Right kidney (tissue), 1 donor: ENCODE results near the gene SLC38A4.

ENCODE experiments used
- DNase-seq: peaks from one replicate; pipeline ENCODE4 v3.0.0-alpha.2; 2016

Gene SLC38A4

DNA sequence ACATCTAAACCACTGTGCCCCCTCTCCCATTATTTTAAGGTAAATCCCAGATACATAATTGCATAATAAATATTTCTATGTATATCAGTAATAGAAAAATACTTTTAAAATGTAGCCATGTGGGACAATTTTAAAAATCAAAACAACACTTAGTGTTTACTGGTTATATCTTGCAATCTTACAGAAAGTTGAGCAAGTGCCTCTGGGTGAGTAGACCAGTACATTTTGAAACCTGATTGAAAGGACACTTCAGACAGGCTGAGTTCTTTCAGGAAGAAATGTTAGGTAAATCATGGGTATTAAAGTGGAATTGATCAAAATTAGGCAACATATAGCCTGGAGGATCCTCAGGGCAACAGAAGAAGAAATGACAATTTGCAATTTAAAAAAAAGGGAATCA lies 7.2 kb downstream of the SLC38A4 start:
- DNase-seq: no peak

DNA sequence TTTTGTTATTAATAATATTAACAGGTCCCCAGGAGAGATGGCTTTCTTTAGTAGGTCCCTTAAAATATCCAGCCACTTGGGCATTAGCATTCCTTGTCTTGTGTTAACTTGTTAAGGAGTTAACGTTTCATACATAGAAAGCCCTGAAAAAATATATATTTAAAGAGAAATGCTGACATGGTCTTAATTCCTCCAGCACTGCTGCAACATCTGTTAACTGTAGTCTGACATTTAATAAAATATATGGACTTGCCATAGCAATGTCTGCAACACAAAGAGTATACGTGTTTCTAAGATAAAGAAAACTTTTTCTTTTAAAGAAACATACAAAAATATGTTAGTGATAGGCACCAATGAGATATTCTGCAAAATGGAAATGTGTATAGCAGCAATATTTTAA lies 10.0 kb downstream of the SLC38A4 start:
- DNase-seq: no peak

DNA sequence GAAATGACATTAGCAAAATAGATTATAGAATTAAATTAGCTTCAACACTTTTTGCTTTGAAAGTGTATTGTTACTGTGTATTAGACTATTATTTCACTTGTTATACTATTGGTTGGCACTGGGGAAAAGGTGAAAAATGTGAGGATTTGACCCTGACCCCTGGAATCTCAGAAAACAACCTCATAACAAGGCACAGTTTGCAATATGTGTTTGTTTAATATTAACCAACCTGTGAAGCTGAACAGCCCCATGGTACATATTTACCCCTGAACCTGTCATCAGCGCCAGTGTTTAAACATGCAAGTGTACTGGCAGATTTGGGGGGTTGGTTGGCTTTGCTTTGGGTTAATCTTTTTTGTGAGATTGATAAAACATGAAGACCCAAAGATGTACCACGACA lies 11.7 kb downstream of the SLC38A4 start:
- no peak for DNase-seq

DNA sequence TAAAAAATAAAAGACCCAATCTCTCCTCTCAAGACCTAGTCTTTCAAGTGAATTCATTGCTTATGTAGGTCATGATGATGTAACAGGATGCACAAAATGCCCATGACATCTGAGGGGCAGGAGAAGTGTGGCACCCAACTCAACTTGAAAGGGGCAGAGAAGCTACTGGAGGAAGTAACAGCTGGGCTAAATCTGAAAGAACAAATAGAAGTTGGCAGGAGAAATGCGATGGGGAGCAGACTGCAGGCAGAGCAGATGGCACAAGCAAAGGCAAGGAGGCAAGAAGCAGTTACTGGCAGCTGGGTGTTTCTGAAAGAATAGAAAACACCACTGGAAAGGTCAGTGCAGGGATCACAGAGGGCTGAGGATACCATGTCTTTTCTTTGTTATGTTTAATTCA lies 14.6 kb downstream of the SLC38A4 start:
- DNase-seq: no peak

DNA sequence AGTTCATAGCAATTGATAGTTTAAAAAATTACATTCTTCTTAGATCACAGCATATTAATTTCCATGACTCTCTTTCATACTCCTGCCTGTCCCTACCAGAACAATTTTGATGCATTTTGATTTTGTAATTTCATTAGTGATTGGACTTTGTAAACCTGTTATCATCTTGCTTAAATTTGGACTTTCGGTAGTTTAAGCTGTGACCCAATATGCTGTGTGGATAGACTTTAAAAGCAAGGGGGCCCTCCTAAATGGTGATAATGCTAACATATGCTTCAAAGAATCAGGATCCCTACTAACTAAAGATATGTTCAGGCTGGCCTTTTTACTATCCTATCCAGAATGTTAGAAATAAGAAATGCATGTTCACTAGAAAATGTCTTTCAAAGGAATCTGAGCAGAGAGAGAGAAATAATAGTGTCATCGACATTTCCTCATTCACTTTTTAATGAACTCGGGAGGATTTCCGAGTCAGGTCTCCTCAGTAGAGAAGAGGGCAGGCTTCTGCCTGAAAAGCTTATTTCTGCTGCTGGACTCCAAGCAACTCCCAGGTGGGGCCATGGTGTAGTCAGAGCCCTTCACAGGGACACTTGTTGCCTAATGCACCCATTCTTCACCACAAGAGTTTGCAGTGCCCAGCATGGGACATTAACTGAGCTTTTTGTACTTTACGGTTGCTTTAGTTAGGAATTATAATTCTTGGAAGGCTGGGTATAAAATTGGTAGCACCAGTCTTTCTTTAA lies 16.7 kb downstream of the SLC38A4 start:
- no peak for DNase-seq

DNA sequence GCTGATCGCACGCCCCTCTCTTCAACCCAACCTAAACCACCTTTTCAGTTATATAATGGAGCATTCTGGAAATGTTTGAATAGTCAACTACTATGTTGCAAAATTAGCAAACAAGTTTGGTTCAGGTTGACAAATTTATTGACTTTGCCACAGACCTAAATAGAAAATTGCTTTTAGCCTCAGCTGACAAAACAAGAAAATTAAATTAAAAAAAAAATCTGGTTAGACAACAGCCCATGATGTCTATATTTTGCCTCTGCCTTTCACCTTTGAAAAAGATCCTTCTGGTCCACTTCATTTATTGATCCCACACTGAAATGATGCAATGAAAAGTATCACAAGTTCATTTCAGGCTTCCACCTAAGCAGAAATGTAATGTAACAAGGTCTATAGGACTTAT lies 17.5 kb downstream of the SLC38A4 start:
- no peak for DNase-seq

DNA sequence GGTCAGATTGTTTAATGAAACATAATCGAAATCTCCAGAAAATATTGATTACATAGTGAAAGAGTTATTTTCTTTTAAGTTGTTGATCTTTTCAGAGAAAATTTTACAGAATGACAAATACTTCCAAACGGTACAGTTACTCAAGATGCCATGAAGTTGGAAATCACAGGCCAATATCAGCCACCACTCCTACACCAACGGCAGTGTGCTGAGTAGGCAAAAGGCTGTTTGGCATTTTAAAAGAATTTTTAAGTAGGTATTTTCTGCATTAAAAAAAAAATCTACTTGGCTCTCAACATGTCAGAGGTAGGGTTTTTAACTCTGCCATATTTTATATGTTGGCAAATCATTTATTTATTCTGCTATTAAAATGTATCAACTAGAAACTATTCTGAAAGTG lies 21.7 kb downstream of the SLC38A4 start:
- DNase-seq: no peak

DNA sequence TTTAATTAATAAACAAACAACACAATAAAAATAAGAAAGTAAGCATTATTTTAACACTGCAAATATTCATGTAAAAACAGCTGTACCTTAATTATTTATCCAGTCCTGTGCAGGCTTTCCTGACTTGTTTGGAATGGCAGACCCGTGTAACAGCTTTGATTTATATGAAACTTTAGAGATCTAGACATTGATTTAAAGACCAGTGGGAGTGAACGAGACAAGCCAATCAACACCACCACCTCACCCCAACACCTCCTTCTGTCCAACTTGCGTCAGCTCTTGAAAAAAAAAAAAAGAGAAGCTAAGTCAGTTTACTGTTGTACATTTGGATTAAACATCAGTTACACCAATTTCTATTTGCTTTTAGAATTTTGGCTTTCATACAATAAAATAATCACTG lies 22.3 kb downstream of the SLC38A4 start:
- DNase-seq: no peak

DNA sequence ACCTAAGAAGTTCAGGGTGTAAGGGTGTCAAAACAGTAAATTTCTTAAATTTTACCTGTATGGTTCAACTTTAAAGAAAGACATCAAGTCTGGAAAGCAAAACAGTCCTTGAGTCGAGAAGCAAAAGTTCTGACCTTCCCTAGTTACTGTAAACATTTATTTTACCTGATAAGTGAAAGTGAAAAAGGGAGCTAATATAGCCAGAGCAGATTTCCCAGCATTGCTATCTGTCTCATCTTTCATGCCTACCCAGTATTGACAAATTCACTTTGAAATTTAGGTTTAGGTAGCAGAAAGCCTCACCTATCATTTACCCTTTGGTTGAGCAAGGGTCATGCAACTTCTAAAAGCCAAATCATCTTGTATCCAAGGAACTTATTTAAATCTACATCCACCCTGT lies 24.5 kb downstream of the SLC38A4 start:
- DNase-seq: no peak

DNA sequence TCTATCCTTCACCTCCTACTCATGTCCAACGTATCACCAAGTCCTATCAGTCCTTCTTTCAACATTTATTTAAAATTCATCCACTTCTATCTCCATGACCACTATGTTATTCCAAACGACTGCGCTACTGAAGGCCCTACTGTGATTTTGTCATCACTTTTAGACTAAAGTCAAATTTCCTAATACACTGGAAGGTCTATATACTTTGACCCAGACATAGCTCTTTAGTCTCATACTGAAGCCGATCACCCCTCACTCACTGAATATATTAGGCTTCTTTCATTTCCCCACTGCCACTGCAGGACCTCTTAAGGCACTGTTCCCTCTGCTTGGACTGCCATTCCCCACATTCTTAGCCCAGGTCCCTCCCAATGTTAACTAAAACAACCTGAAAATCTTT lies 25.6 kb downstream of the SLC38A4 start:
- DNase-seq: no peak

DNA sequence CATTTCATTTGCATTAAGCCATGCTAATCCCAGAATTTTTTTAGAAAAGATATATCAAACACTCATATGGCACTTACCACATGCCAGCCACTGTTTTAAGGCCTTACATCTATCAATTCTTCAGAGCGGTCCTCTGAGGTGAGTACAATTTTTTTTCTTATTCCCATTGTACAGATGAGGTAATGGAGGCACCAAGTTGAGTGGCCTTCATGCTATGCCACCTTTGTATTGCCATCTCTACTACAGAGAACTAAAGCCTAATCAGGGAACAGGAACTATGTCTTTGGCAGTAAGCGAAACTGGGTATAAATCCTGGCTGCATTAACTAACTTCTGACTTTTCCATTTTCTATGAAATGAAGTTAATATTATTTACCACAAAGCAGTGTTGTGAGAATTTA lies 27.1 kb downstream of the SLC38A4 start:
- DNase-seq: no peak

DNA sequence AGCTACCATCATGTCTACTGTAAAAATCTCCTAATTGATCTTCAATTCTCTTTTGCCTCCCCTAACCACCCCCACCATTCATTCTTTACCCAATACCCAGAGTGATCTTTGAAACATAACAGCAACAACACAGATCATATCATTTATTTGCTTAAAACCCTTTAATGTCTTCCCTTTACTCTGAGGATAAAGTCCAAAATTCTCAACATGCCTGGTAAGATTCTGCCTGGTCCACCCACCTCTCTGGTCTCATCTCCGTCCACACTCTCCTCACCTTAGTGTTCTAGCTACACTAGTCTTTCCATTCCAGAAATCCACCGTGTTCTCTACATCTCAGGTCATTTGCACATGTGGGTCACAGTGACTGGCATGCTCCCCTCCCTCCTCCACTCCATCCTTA lies 27.7 kb downstream of the SLC38A4 start:
- no peak for DNase-seq

DNA sequence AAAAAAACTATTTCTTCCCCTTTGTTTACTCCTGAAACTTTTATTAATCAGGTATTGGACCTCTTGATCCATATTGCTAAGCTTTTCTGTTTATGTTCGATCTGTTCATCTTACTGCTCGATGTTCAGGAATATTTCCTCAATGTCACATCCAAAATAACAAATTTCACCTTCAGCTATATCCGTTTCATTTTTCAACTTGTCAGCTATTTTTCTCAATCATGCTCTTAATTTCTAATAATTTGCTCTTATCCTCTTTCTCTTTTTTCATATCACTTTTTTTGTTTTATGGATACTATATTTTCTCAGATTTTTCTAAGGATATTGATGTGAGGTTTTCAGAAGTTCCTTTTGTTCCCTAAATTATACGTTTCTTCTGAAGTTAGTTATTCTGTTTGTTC lies 29.8 kb downstream of the SLC38A4 start:
- DNase-seq: no peak

DNA sequence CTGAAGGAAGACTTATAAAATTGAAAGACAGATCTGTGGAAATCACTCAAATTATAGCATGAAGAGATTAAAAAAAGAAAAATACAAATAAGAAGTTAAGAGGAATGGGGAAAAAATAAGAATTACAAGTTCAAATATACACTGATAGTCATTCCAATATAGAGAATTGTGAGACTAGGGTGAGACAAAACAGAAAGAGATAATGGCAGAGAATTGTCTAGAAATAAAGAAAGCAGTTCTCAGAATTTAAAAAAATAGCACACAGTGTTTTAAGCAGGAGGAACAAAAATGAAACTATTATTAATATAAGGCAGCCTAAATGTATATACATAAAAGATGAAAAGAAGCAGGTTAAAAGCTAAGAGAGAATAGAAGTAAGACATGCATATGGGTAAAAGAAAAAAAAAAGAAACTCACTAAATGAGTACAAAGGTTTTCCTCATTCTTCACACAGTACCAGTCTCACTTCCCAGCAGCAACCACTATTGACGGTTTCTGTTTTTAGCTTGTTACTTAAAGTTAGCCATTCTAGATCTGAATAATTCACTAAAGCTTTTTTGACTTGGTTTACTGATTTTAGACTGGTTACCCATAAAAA lies 31.1 kb downstream of the SLC38A4 start:
- no peak for DNase-seq

DNA sequence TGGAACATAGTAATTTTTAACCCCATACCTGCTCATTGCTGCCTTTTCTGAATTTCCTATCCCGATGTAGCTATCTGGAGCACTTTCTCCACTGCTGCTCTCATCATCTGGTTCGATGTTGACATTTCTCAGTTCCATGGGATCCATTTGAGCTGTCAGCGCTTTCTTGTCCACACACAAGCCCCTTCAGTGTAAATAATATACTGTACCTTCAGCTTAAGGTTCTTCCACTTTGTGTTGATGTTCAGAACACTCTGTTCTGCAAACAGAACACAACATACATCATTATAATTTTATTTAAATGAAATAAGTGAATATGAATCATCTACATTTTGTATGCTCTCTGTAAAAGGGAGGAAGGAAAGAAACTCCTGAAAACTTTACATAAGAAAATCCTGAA lies 32.9 kb downstream of the SLC38A4 start:
- no peak for DNase-seq

DNA sequence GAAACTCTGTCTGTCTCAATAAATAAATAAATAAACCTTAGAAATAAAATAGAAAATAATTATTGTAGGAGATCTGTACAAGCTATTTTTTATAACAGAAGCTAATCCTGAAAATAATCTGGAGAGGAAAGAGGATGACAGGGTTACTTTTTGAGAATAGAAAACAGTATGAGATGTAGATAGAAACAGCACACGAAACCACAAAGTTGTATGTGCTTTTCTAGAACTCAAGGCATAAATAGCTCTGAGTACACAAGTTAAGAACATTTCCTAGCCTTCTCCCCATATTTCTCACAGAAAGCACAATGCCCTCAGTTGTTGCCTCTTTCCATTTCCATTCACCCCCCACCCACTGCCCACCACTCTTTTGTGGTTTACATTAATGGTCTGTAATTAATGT lies 35.7 kb downstream of the SLC38A4 start:
- no peak for DNase-seq

DNA sequence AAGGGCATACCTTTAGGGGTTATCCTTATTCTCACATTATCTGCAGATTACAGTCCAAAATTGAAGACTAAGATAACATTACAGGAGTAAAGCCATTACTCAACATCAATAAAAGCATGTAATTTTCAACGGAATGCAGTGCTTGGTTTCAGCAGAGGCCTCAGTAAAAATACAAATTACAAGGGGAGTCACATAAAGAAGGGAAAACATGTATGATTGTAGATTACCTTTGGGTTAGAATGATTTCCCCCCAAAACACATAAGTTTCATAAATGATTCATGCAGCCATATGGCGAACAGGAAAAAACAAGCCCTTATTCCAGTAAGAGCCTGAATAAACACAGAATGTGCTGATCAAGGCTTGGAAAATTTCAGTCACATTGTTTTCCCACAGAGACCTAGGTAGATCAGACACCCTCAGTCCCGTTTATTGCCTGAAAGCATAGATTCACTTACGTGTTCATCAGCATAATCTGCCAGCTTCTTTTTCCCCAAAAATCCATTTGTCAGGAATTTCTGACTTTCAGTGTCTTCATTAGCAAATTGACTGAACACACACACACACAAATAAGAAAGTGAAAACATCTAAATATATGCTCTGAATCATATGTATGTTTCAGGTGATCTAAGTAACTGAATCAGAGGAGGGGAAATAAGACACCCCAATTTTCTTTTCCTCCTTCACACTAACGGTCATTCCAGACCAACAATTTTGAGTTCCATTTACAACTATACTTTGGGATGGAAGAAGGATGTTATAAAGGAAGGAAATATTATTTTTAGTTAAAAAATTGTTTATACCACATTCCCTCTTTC lies 37.5 kb downstream of the SLC38A4 start:
- DNase-seq: no peak

DNA sequence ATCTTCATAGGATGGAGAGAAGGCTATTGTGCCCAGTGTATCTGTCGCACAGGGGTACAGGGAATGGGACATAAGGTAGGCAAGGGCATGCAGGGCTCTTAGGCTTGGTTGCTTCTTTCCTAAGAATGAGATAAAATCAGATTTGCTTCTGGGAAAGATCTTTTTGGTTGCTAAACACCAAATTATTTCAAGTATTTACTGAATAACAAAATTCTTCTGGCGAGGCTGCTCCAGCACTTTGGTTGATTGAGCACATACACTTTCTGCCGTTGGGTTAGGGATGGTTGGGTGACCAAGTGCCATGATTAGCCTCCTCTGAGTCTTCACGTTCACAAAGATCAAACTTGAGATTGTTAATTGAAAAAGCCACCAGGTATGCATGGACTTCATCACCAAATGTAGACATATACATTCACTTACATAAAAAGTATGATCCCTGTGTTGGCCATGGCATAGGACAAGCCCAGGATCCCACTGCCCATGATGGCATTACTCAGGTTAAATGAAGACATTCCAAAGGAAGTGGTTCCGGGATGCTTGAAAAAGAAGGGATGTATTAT lies 38.2 kb downstream of the SLC38A4 start:
- DNase-seq: no peak

DNA sequence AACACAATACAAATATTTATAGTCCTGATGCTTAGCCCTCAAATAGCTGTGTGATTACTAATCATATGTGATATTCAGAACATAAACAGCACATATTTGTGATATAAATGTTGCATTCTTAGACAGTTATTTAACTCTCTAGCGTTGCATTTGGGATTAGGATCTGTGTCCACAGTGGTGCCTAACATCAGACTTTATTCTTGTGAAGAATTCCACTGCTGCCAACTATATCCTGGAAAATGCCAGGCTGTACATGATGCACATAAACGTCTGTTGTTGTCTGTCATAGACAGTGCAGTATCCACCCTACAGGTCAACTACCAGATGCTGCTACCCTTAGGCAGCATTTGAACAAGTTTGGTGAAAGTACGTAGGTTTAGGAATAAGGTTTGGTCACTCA lies 39.0 kb downstream of the SLC38A4 start:
- no peak for DNase-seq

DNA sequence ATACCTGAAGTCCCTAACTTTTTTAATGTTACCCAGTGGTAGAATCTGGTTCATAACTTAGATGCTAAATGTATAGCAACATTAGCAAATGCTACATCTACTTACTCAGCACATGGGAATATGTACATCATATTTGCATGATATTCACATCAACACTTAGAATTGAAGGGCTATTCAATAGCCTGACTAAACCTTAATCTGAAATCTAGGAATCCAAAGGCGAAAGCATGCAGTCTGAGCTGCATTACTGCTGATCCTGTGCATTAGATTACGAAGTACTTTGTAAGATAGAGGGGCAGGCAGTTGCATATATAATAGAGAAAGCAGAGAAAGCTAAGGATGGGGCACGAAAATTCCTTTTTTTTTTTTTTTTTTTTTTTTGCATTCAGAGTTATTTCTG lies 40.4 kb downstream of the SLC38A4 start:
- no peak for DNase-seq

DNA sequence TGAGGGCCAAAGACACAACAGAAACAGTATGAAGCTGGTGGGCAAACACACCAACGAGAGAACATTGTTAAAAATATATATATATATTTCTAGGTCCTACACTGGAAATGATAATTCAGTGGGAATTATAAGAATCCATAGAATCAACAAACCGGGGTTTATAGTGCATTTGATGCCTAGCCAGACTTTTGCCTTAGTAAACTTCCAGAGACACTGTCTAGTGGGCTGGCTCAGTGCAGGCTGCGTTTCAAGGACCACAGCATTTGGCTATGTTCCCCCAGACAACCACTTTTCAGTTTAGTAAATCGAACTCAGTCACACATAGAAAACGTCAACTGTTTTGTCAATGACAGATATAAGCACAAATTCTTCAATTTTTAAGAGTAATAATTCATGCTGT lies 41.9 kb downstream of the SLC38A4 start:
- DNase-seq: no peak

DNA sequence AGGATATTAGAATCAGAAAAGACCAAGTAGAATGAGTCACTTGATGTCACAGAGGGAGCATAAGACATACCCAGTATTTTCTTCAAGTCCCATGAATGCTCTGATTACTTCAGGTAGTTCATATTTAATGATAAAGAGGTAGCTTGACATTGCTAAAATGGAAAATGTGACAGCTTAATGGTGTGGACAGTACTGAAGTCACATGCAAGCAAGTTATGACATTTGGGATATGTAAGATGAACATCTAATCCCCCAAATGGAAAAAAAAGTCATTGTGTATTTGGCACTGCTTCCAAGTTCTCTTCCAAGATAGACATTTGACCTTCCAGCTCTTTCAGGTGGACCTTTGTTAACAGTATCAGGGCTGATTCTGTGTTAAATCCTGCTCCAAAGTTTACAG lies 45.9 kb downstream of the SLC38A4 start:
- DNase-seq: no peak

DNA sequence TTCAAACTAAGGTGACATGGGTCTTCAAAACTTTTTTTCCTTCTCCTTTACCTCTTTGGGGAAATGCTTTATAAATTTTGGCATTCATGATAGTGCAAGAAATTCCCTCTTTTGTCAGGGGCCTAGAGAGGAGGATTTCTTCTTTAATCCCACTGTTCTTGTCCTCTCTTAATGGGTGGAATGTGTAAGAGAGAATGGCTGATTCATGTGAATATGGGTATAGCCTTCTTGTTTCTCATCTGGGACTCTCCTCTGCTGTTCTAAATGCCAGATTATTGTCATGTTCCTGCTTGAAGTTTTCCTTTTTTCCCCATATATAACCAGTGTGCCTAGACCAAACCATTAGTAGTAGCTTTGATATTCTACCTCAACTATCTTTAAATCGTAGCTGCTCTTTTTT lies 46.7 kb downstream of the SLC38A4 start:
- DNase-seq: no peak
